Subcutaneous abdominal adipose tissue (tissue), 5 donors: ENCODE results near the gene BICRA.
"Not testable (repeated sequence)": the region's sequence is repeated elsewhere in the genome, so short reads cannot be mapped to it uniquely, and the experiment has no call there.

Experiments used
- H3K27ac ChIP-seq: one replicate; pipeline ENCODE4 v1.7.0; 2013; ENCODE audit warnings: low read depth, mild to moderate bottlenecking, inconsistent platforms, low read length, moderate library complexity
- H3K27me3 ChIP-seq, 5 donors: one replicate each; pipeline ENCODE4 v1.7.0; 2013; ENCODE audit warnings: low read length in 5 of 5, inconsistent platforms in 1 of 5; ENCODE audit not compliant: control insufficient read depth in 5 of 5, insufficient read depth in 4 of 5
- H3K36me3 ChIP-seq, 5 donors: one replicate each; pipeline ENCODE4 v1.7.0; 2013; ENCODE audit warnings: low read length in 5 of 5; ENCODE audit not compliant: control insufficient read depth in 5 of 5, insufficient read depth in 5 of 5
- H3K4me1 ChIP-seq, 5 donors: one replicate each; pipeline ENCODE4 v1.7.0; 2013; ENCODE audit warnings: low read length in 5 of 5, mild to moderate bottlenecking in 3 of 5, moderate library complexity in 1 of 5; ENCODE audit not compliant: control insufficient read depth in 5 of 5, insufficient read depth in 5 of 5
- H3K4me3 ChIP-seq, 5 donors: one replicate each; pipeline ENCODE4 v1.7.0; 2013; ENCODE audit warnings: low read length in 5 of 5, low read depth in 1 of 5
- H3K9ac ChIP-seq, 5 donors: one replicate each; pipeline ENCODE4 v1.7.0; 2013; ENCODE audit warnings: low read length in 5 of 5, mild to moderate bottlenecking in 4 of 5, moderate library complexity in 3 of 5
- H3K9me3 ChIP-seq, 5 donors: one replicate each; pipeline ENCODE4 v1.7.0; 2013; ENCODE audit warnings: low read length in 5 of 5; ENCODE audit not compliant: control insufficient read depth in 5 of 5
- donor health status: healthy.
- donor health status: healthy.
- donor health status: healthy.
- donor health status: healthy.
- donor health status: healthy.

The BICRA gene

GRCh38 chr19:47630594-47630993 lies 21.7 kb downstream of the BICRA start:
- no peak overlapping the region for H3K27ac ChIP-seq
- H3K36me3 ChIP-seq = peaks cover 0 to 11% (median 0%) of the 10 kb centered on the region in 5 donors
- H3K4me3 ChIP-seq = no peak overlapping the region
- peaks cover 0 to 24% (median 23%) of the 10 kb centered on the region in 5 donors for H3K4me1 ChIP-seq
- H3K9ac ChIP-seq = no peak overlapping the region
- H3K9me3 ChIP-seq = no peaks in the 10 kb centered on the region
- H3K27me3 ChIP-seq = no peaks in the 10 kb centered on the region

DNA sequence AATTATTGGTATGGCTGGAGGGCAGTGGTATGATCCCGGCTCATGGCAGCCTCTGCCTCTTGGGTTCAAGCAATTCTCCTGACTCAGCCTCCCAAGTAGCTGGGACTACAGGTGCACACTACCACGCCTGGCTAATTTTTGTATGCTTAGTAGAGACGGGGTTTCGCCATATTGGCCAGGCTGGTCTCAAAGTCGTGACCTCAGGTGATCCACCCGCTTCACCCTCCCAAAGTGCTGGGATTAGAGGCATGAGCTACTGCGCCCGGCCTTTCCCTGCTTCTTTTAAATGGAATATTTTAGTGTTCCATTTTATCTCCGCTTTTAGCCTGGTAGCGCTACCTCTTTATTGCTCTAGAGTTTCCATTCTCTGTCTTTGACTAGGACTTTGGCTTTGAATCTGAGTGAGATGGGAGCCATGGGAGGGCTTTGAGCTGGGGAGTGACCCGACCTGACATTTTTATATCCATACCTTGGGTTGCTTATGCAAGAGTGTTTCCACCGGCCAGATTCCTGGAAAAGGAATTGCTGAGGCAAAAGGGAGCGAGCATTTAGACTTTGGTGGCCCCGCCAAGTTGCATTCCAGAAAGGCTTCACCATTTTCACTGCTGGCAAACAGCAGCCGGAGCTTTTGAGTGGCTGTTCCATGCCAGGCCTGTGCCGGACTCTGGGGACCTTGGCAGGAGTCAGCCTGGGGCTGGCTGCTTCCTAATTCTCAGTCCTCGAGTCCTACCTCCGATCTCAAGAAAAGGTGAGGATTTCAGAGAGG lies 22.9 kb downstream of the BICRA start:
- Histone ChIP-seq H3K9ac (peak overlapping the region in 1 of 5 donors; percentile 20), H3K9me3 (no peaks in the 10 kb centered on the region), H3K27me3 (no peaks in the 10 kb centered on the region), H3K36me3 (peaks cover 0 to 11% (median 0%) of the 10 kb centered on the region in 5 donors), H3K4me3 (no peak overlapping the region), H3K4me1 (peaks cover 0 to 16% (median 14%) of the 10 kb centered on the region in 5 donors), H3K27ac (no peak overlapping the region)

- Histone ChIP-seq H3K4me3 (no peak overlapping the region), H3K27me3 (no peaks in the 10 kb centered on the region), H3K4me1 (peaks cover 0 to 23% (median 19%) of the 10 kb centered on the region in 5 donors), H3K36me3 (peaks cover 0 to 7% (median 0%) of the 10 kb centered on the region in 5 donors), H3K9me3 (no peaks in the 10 kb centered on the region), H3K9ac (no peak overlapping the region), H3K27ac (no peak overlapping the region)
These were observed 24.6 kb downstream of the BICRA start for GRCh38 chr19:47633517-47633916.

DNA sequence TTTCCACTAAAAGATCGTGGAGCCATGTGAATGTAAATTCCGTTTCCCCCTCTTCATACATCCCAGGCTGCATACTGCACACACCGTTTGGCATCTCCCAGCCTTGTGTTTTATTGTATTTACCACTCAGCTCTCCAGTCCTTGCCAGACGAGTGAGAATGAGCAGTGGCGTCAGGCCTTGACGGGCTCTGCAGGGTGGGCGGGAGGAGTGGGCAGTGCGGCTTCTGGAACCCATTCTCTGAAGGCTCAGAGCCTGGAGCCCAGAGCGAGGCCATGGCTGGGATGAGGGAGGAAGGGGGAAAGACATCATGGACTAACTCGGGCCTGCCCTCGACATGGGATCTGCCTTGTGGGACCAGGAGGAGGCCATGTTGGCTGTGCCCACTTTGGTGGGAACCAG lies 25.1 kb downstream of the BICRA start:
- no peak overlapping the region for H3K27ac ChIP-seq
- no peak overlapping the region for H3K4me3 ChIP-seq
- no peak overlapping the region for H3K9ac ChIP-seq
- H3K9me3 ChIP-seq = no peaks in the 10 kb centered on the region
- H3K27me3 ChIP-seq = no peaks in the 10 kb centered on the region
- H3K4me1 ChIP-seq = peaks cover 0 to 23% (median 19%) of the 10 kb centered on the region in 5 donors
- H3K36me3 ChIP-seq = peaks cover 0 to 7% (median 0%) of the 10 kb centered on the region in 5 donors

DNA sequence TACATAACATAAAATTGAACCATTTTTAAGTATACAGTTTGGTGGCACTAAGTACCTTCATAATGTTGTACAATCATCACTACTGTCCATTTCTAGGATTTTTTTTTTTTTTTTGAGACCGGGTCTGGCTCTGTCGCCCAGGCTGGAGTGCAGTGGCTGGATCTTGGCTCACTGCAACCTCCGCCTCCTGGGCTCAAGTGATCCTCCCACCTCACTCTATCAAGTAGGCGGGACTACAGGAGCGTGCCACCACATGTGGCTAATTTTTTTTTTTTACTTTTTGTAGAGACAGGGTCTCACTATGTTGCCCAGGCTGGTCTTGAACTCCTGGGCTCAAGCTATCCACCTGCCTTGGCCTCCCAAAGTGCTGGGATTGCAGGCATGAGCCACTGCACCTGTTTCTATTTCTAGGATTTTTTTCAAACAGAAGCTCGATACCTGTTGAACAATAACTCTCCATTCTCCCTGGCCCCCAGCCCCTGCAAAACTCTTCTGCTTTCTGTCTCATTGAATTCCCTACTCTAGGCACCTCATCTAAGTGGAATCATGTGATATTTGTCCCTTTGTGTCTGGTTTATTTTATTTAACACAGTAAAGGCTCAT lies 26.3 kb downstream of the BICRA start:
- not testable (repeated sequence) for H3K9ac ChIP-seq, H3K9me3 ChIP-seq, H3K27ac ChIP-seq, H3K4me3 ChIP-seq, H3K27me3 ChIP-seq, H3K36me3 ChIP-seq
- peaks cover 0 to 23% (median 19%) of the 10 kb centered on the region in 5 donors for H3K4me1 ChIP-seq

GRCh38 chr19:47637550-47637949 lies 28.6 kb downstream of the BICRA start:
- H3K36me3 ChIP-seq = peaks cover 0 to 4% (median 0%) of the 10 kb centered on the region in 5 donors
- no peak overlapping the region for H3K27ac ChIP-seq
- H3K9ac ChIP-seq = no peak overlapping the region
- no peaks in the 10 kb centered on the region for H3K9me3 ChIP-seq
- H3K27me3 ChIP-seq = no peaks in the 10 kb centered on the region
- H3K4me1 ChIP-seq = peaks cover 0 to 16% (median 11%) of the 10 kb centered on the region in 5 donors
- H3K4me3 ChIP-seq = no peak overlapping the region

DNA sequence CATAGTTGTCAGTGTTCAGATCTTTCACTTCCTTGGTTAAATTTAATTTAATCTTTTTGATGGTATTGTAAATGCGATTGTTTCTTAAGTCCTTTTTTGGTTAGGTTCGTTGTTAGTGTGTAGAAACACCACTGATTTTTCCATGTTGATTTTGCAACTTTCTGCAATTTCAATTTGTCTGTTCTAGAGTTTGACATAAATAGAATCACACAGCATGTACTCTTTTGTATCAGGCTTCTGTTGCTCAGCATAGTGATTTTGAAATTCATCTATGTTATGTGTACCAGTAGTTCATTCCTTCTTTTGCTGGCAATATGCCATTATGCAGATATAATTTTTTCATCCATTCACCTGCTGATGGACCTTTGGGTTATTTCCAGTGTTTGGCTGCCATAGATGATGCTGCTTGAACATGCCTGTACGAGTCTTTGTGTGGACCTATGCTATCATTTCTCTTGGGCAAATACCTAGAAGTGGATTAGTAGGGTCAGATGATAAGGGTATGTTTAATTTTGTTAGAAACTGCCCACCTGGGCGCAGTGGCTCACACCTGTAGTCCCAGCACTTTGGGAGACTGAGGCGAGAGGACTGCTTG lies 33.1 kb downstream of the BICRA start:
- Histone ChIP-seq H3K4me3 (no peak overlapping the region), H3K9me3 (no peaks in the 10 kb centered on the region), H3K27ac (no peak overlapping the region), H3K9ac (no peak overlapping the region), H3K36me3 (peaks cover 0 to 11% (median 3%) of the 10 kb centered on the region in 5 donors), H3K4me1 (peaks cover 0 to 18% (median 9%) of the 10 kb centered on the region in 5 donors), H3K27me3 (no peaks in the 10 kb centered on the region)

- Histone ChIP-seq H3K9me3 (no peaks in the 10 kb centered on the region), H3K9ac (no peak overlapping the region), H3K36me3 (peaks cover 0 to 11% (median 3%) of the 10 kb centered on the region in 5 donors), H3K27me3 (no peaks in the 10 kb centered on the region), H3K27ac (no peak overlapping the region), H3K4me3 (no peak overlapping the region), H3K4me1 (peaks cover 1 to 13% (median 12%) of the 10 kb centered on the region in 5 donors)
These were observed 34.3 kb downstream of the BICRA start for GRCh38 chr19:47643281-47643680.

GRCh38 chr19:47644199-47644598 lies 35.3 kb downstream of the BICRA start:
- no peak overlapping the region for H3K27ac ChIP-seq
- H3K4me1 ChIP-seq = peaks cover 1 to 13% (median 10%) of the 10 kb centered on the region in 5 donors
- no peaks in the 10 kb centered on the region for H3K9me3 ChIP-seq

More at GRCh38 chr19:47644199-47644598, 35.3 kb downstream of the BICRA start:
- Histone ChIP-seq H3K36me3 (peaks cover 0 to 11% (median 3%) of the 10 kb centered on the region in 5 donors), H3K9ac (no peak overlapping the region), H3K27me3 (no peaks in the 10 kb centered on the region), H3K4me3 (no peak overlapping the region)
